Activated CD4-positive, alpha-beta T cell treated with anti-CD3 and anti-CD28 coated beads for 24 hours (primary cell): ENCODE data around the gene ATP9B.
"Not testable (repeated sequence)": the region's sequence is repeated elsewhere in the genome, so short reads cannot be mapped to it uniquely, and the experiment has no call there.

ENCODE experiments used
- DNase-seq, 2 donors: peaks; one replicate each; pipeline ENCODE4 v3.0.0-alpha.2; 2020; ENCODE audit warnings: low read depth in 2 of 2

Gene ATP9B

GRCh38 chr18:79355433-79356335, 286.5 kb downstream of the ATP9B start:
- no peak for DNase-seq

GRCh38 chr18:79356435-79356834, 287.2 kb downstream of the ATP9B start:
- DNase-seq = no peak

GRCh38 chr18:79360933-79361332, 291.7 kb downstream of the ATP9B start:
- DNase-seq = no peak

GRCh38 chr18:79361766-79362522, 292.8 kb downstream of the ATP9B start:
- DNase-seq = no peak

GRCh38 chr18:79365701-79366100, 296.5 kb downstream of the ATP9B start:
- DNase-seq = no peak

- no peak for DNase-seq
Observed at GRCh38 chr18:79366177-79367094, 297.2 kb downstream of the ATP9B start.

GRCh38 chr18:79367480-79367879, 298.3 kb downstream of the ATP9B start:
- no peak for DNase-seq

GRCh38 chr18:79367989-79368388, 298.8 kb downstream of the ATP9B start:
- no peak for DNase-seq

- no peak for DNase-seq
Observed at GRCh38 chr18:79368681-79369080, 299.5 kb downstream of the ATP9B start.

GRCh38 chr18:79371561-79372121, 302.4 kb downstream of the ATP9B start:
- DNase-seq = no peak

- DNase-seq = no peak
Observed at GRCh38 chr18:79372461-79372860, 303.3 kb downstream of the ATP9B start.

- DNase-seq = no peak
Observed at GRCh38 chr18:79372991-79373390, 303.8 kb downstream of the ATP9B start.

- DNase-seq = no peak
Observed at GRCh38 chr18:79373736-79374135, 304.5 kb downstream of the ATP9B start.

- no peak for DNase-seq
Observed at GRCh38 chr18:79374408-79375171, 305.4 kb downstream of the ATP9B start.

- DNase-seq = no peak
Observed at GRCh38 chr18:79375441-79376154, 306.4 kb downstream of the ATP9B start.

GRCh38 chr18:79376661-79377060, 307.5 kb downstream of the ATP9B start:
- not testable (repeated sequence) for DNase-seq

GRCh38 chr18:79377187-79377891, 308.1 kb downstream of the ATP9B start:
- DNase-seq = no peak

- peak; percentile 68 to 79 for DNase-seq
Observed at GRCh38 chr18:79378536-79379250, 309.5 kb downstream of the ATP9B start.
